Measurements from ENCODE around the gene PABPC1L.
A peak's percentile ranks its signal among the peaks of the same experiment; 100 is the strongest.

Gene PABPC1L

DNA sequence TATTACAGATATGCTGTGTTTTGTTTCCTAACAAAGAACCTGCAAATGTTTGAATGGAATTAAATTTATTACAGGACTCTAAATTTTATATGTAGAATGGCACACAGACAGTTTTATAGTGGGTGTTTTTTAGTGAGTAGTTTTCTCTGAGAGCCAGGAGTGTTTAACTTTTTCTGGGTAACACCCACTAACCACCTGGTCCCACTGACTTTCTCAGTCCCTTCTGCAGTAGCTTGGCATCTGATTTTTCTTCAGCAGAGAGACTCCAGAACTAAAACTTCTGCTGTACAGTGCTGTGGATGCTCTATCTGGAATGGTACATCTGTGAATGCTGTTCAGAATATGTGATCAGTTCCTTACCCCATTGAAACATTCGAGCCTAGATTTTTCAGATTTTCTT, 18.0 kb upstream of the PABPC1L start:
- Histone ChIP-seq H3K9me2 (replicated peaks; ENCODE audit: control insufficient read depth, low read length) (no peaks in the 10 kb centered on the region), H3K9me3 (ENCODE audit: control insufficient read depth, insufficient read depth, low read length) (no peaks in the 10 kb centered on the region), H3K4me3 (ENCODE audit: low read length) (no peak overlapping the region), H3K27ac (ENCODE audit: low read depth, low read length) (no peak overlapping the region), H3K4me1 (ENCODE audit: control insufficient read depth, low read length) (peaks cover 78% of the 10 kb centered on the region), H4K20me1 (ENCODE audit: control insufficient read depth, insufficient read depth, low read depth, low read length) (peaks cover 63% of the 10 kb centered on the region), H3F3A (ENCODE audit: control insufficient read depth, insufficient read depth) (no peaks in the 10 kb centered on the region), H3K27me3 (ENCODE audit: control insufficient read depth, low read length) (no peaks in the 10 kb centered on the region), H3K4me2 (ENCODE audit: low read length) (no peak overlapping the region), H3K79me2 (ENCODE audit: control insufficient read depth, low read length) (peaks cover 100% of the 10 kb centered on the region), H3K36me3 (ENCODE audit: control insufficient read depth, low read length) (peaks cover 91% of the 10 kb centered on the region)
- TF ChIP-seq, protein P1, sequence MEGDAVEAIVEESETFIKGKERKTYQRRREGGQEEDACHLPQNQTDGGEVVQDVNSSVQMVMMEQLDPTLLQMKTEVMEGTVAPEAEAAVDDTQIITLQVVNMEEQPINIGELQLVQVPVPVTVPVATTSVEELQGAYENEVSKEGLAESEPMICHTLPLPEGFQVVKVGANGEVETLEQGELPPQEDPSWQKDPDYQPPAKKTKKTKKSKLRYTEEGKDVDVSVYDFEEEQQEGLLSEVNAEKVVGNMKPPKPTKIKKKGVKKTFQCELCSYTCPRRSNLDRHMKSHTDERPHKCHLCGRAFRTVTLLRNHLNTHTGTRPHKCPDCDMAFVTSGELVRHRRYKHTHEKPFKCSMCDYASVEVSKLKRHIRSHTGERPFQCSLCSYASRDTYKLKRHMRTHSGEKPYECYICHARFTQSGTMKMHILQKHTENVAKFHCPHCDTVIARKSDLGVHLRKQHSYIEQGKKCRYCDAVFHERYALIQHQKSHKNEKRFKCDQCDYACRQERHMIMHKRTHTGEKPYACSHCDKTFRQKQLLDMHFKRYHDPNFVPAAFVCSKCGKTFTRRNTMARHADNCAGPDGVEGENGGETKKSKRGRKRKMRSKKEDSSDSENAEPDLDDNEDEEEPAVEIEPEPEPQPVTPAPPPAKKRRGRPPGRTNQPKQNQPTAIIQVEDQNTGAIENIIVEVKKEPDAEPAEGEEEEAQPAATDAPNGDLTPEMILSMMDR (IDR thresholded peaks at IDR 0.05; ENCODE audit: low read depth, low read length, poor library complexity, severe bottlenecking), result no peak
- no peak for TF ChIP-seq EZH2phosphoT487 (IDR thresholded peaks at IDR 0.05; ENCODE audit: borderline replicate concordance, low read length)

DNA sequence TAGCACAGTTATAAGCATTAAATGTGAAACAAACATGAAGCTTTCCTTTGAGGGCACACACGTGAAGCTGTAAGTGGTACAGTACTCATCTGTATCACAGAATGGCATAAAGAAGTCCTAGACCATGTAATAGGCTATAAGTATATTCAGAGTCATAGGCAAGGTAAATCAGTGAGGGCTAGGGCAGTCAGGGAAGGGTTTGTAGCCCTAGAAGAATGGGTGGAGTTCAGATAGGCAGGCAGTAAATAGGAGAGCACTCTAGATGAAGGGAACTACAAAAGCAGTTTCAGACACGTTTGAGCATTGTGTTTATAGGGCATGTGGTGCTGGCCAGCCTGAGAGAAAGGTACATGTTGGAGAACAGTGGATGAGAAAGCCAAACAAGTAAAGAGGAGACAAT, 14.9 kb upstream of the PABPC1L start:
- Histone ChIP-seq H3K9me2 (replicated peaks; ENCODE audit: control insufficient read depth, low read length) (no peaks in the 10 kb centered on the region), H3K27me3 (ENCODE audit: control insufficient read depth, low read length) (no peaks in the 10 kb centered on the region), H3F3A (ENCODE audit: control insufficient read depth, insufficient read depth) (no peaks in the 10 kb centered on the region), H4K20me1 (ENCODE audit: control insufficient read depth, insufficient read depth, low read depth, low read length) (peaks cover 45% of the 10 kb centered on the region; the same call in 1 of the 2 replicates), H3K4me3 (ENCODE audit: low read length) (no peak overlapping the region), H3K27ac (ENCODE audit: low read depth, low read length) (no peak overlapping the region), H3K79me2 (ENCODE audit: control insufficient read depth, low read length) (peaks cover 100% of the 10 kb centered on the region), H3K4me2 (ENCODE audit: low read length) (0 out of 2 replicates have a peak overlapping the region, but pooled peaks have one; percentile 1), H3K36me3 (ENCODE audit: control insufficient read depth, low read length) (peaks cover 82% of the 10 kb centered on the region), H3K4me1 (ENCODE audit: control insufficient read depth, low read length) (peaks cover 69% of the 10 kb centered on the region), H3K9me3 (ENCODE audit: control insufficient read depth, insufficient read depth, low read length) (no peaks in the 10 kb centered on the region)
- TF ChIP-seq EZH2phosphoT487 (IDR thresholded peaks at IDR 0.05; ENCODE audit: borderline replicate concordance, low read length), result no peak
- TF ChIP-seq, protein P1 (IDR thresholded peaks at IDR 0.05; ENCODE audit: low read depth, low read length, poor library complexity, severe bottlenecking), result no peak

GRCh38 chr20:44896583-44896982, 13.3 kb upstream of the PABPC1L start:
- peaks cover 84% of the 10 kb centered on the region for H3K36me3 ChIP-seq (ENCODE audit: control insufficient read depth, low read length)
- H3K9me2 ChIP-seq (replicated peaks; ENCODE audit: control insufficient read depth, low read length), result no peaks in the 10 kb centered on the region
- H3K4me2 ChIP-seq (ENCODE audit: low read length), result peak overlapping the region; percentile 31
- H3K27ac ChIP-seq (ENCODE audit: low read depth, low read length), result no peak overlapping the region
- H3K9me3 ChIP-seq (ENCODE audit: control insufficient read depth, insufficient read depth, low read length), result no peaks in the 10 kb centered on the region
- peaks cover 100% of the 10 kb centered on the region for H3K79me2 ChIP-seq (ENCODE audit: control insufficient read depth, low read length)
- H3K4me1 ChIP-seq (ENCODE audit: control insufficient read depth, low read length), result peaks cover 69% of the 10 kb centered on the region
- H4K20me1 ChIP-seq (ENCODE audit: control insufficient read depth, insufficient read depth, low read depth, low read length), result peaks cover 42% of the 10 kb centered on the region; the same call in 1 of the 2 replicates
- TF ChIP-seq EZH2phosphoT487 (IDR thresholded peaks at IDR 0.05; ENCODE audit: borderline replicate concordance, low read length), result no peak
- TF ChIP-seq, protein P1 (IDR thresholded peaks at IDR 0.05; ENCODE audit: low read depth, low read length, poor library complexity, severe bottlenecking), result no peak
- H3F3A ChIP-seq (ENCODE audit: control insufficient read depth, insufficient read depth), result no peaks in the 10 kb centered on the region
- no peak overlapping the region for H3K4me3 ChIP-seq (ENCODE audit: low read length)
- H3K27me3 ChIP-seq (ENCODE audit: control insufficient read depth, low read length), result no peaks in the 10 kb centered on the region

Data from DOHH2 (cell line).